Panc1 (cell line): ENCODE results near the gene CACNA1B. TPM values are rescaled to one million over a fixed set of nuclear protein-coding genes. Genes with fewer than 3 reads are reported as not detected.

Experiments
- microRNA-seq: library from miRNA; unstranded; fragments of <30 nt; microRNA quantifications from one replicate; pipeline ENCODE4 v1.1.0, GENCODE V29; 2020; ENCODE audit not compliant: unreplicated experiment
- total RNA-seq: library from RNA; stranded (reverse); gene quantifications from one replicate; pipeline ENCODE4 v1.2.1, GENCODE V29; 2021; ENCODE audit not compliant: unreplicated experiment

Gene CACNA1B
- total RNA-seq, 1 experiment from 2014 or later = 0.49 TPM

Small RNA genes within 50 kb of the gene (microRNA-seq; reads per million reads assigned to microRNA genes)
- gene MIR602 = not detected
